IMR-90 (cell line): ENCODE measurements around the gene CASZ1. TPM values are rescaled to one million over a fixed set of nuclear protein-coding genes. Genes with fewer than 3 reads are reported as not detected.

ENCODE experiments used
- ATAC-seq: fragments of 200-7000 bp; cut with Tn5 transposase; 2 replicates; pipeline ENCODE4 v1.9.1; 2020; ENCODE audit warnings: low read depth, mild to moderate bottlenecking, moderate library complexity
- BruUV-seq: library from RNA; stranded (reverse); fragments of 400-500 nt; replicated peaks from 2 replicates; lab custom pipeline; 2021; lab: Mats Ljungman, UMichigan
- CTCF ChIA-PET: fragments of 300-600 bp; formaldehyde crosslinking; extraction: SDS; loops from one replicate; lab custom pipeline; 2021; ENCODE audit warnings: antibody characterized with exemption; lab: Yijun Ruan, JAX
- POLR2A ChIA-PET: fragments of 300-600 bp; sonication (Branson Sonifier 250); formaldehyde crosslinking; loops from one replicate; lab custom pipeline; 2022; ENCODE audit warnings: antibody characterized with exemption; ENCODE audit not compliant: unreplicated experiment; lab: Charles Lee
- DNase-seq: peaks from one replicate; pipeline ENCODE4 v3.0.0; 2013
- H2AFZ ChIP-seq: replicated peaks from 2 replicates; pipeline ENCODE3; 2013; ENCODE audit warnings: low read length, mild to moderate bottlenecking; ENCODE audit not compliant: poor library complexity
- H2AK5ac ChIP-seq: 2 replicates; pipeline ENCODE4 v1.6.1; 2013; ENCODE audit warnings: low read depth, low read length, inconsistent platforms
- H2AK9ac ChIP-seq: replicated peaks from 2 replicates; pipeline ENCODE3; 2013; ENCODE audit warnings: mild to moderate bottlenecking, low read depth, low read length, moderate library complexity; ENCODE audit not compliant: poor library complexity
- H2BK120ac ChIP-seq: 2 replicates; pipeline ENCODE4 v1.6.1; 2013; ENCODE audit warnings: low read depth, low read length, inconsistent platforms
- H2BK15ac ChIP-seq: 3 replicates; pipeline ENCODE4 v1.6.1; 2013; ENCODE audit warnings: low read depth, low read length, inconsistent platforms
- H2BK20ac ChIP-seq: 2 replicates; pipeline ENCODE4 v1.6.1; 2013; ENCODE audit warnings: low read depth, mild to moderate bottlenecking, inconsistent platforms, low read length, moderate library complexity
- H2BK5ac ChIP-seq: 2 replicates; pipeline ENCODE4 v1.6.1; 2013; ENCODE audit warnings: mild to moderate bottlenecking, low read depth, low read length, inconsistent platforms; ENCODE audit not compliant: poor library complexity, severe bottlenecking
- H3K14ac ChIP-seq: replicated peaks from 2 replicates; pipeline ENCODE4 v1.6.1; 2013; ENCODE audit warnings: low read depth, low read length, inconsistent platforms
- H3K18ac ChIP-seq: 2 replicates; pipeline ENCODE4 v1.6.1; 2013; ENCODE audit warnings: low read depth, low read length, control low read depth
- H3K23ac ChIP-seq: 2 replicates; pipeline ENCODE4 v1.6.1; 2013; ENCODE audit warnings: low read depth, low read length, inconsistent platforms
- H3K27ac ChIP-seq: 2 replicates; pipeline ENCODE4 v1.5.1; 2013; ENCODE audit warnings: mild to moderate bottlenecking, control low read depth, low read length; ENCODE audit not compliant: insufficient read depth
- H3K27me3 ChIP-seq: 2 replicates; pipeline ENCODE4 v1.6.1; 2013; ENCODE audit warnings: low read length; ENCODE audit not compliant: control insufficient read depth, insufficient read depth
- H3K36me3 ChIP-seq: 2 replicates; pipeline ENCODE4 v1.6.1; 2013; ENCODE audit warnings: low read length, mixed read lengths; ENCODE audit not compliant: control insufficient read depth, insufficient read depth
- H3K4ac ChIP-seq: 2 replicates; pipeline ENCODE4 v1.6.1; 2013; ENCODE audit warnings: low read depth, low read length, inconsistent platforms
- H3K4me1 ChIP-seq: 2 replicates; pipeline ENCODE4 v1.6.1; 2013; ENCODE audit warnings: low read length, mixed read lengths; ENCODE audit not compliant: control insufficient read depth, insufficient read depth
- H3K4me2 ChIP-seq: 2 replicates; pipeline ENCODE4 v1.6.1; 2013; ENCODE audit warnings: low read depth, mild to moderate bottlenecking, control low read depth, low read length, moderate library complexity
- H3K4me3 ChIP-seq: 2 replicates; pipeline ENCODE4 v1.5.1; 2013; ENCODE audit warnings: low read depth, mild to moderate bottlenecking, control low read depth, low read length, moderate library complexity; ENCODE audit not compliant: insufficient read depth
- H3K56ac ChIP-seq: 2 replicates; pipeline ENCODE4 v1.6.1; 2013; ENCODE audit warnings: low read length, inconsistent platforms; ENCODE audit not compliant: insufficient read depth; ENCODE audit errors: extremely low read depth
- H3K79me1 ChIP-seq, 2 experiments: 2 replicates each; pipeline ENCODE4 v1.6.1; 2013; ENCODE audit warnings: low read length in 2 of 2, inconsistent platforms in 1 of 2, low read depth in 1 of 2
- H3K9ac ChIP-seq: 2 replicates; pipeline ENCODE4 v1.6.1; 2013; ENCODE audit warnings: low read depth, low read length, control low read depth
- H3K9me1 ChIP-seq: 2 replicates; pipeline ENCODE4 v1.6.1; 2013; ENCODE audit warnings: low read length, inconsistent platforms; ENCODE audit not compliant: insufficient read depth
- H3K9me3 ChIP-seq: 2 replicates; pipeline ENCODE4 v1.6.1; 2013; ENCODE audit warnings: low read length; ENCODE audit not compliant: control insufficient read depth, insufficient read depth
- H4K20me1 ChIP-seq: 2 replicates; pipeline ENCODE4 v1.6.1; 2013; ENCODE audit warnings: low read length, inconsistent platforms; ENCODE audit not compliant: insufficient read depth
- H4K5ac ChIP-seq: 2 replicates; pipeline ENCODE4 v1.6.1; 2013; ENCODE audit warnings: mild to moderate bottlenecking, low read depth, low read length, control low read depth
- H4K8ac ChIP-seq, 2 experiments: 2 replicates each; pipeline ENCODE4 v1.6.1; 2013; ENCODE audit warnings: low read depth in 2 of 2, low read length in 2 of 2, control low read depth in 1 of 2, inconsistent platforms in 1 of 2
- H4K91ac ChIP-seq: 2 replicates; pipeline ENCODE4 v1.6.1; 2013; ENCODE audit warnings: low read depth, low read length, inconsistent platforms; ENCODE audit not compliant: insufficient read depth
- BHLHE40 ChIP-seq: fragments of 150-350 bp; IDR thresholded peaks from 2 replicates; pipeline ENCODE4 v1.6.1; 2016; ENCODE audit warnings: mild to moderate bottlenecking, low read depth, low read length
- CEBPB ChIP-seq: IDR thresholded peaks from 2 replicates; pipeline ENCODE4 v1.6.1; 2012; ENCODE audit warnings: low read depth, low read length, improper control_type of control experiment
- CHD1 ChIP-seq: IDR thresholded peaks from 2 replicates; pipeline ENCODE4 v1.6.1; 2012; ENCODE audit warnings: low read depth, low read length, improper control_type of control experiment
- CTCF ChIP-seq: conservative IDR thresholded peaks from 2 replicates; pipeline ENCODE4 v1.5.1; 2012; ENCODE audit warnings: mild to moderate bottlenecking, low read depth, low read length, improper control_type of control experiment
- ELK1 ChIP-seq: fragments of 150-350 bp; IDR thresholded peaks from 2 replicates; pipeline ENCODE4 v1.6.1; 2016; ENCODE audit warnings: low read depth, mild to moderate bottlenecking, low read length, moderate library complexity, borderline replicate concordance
- RCOR1 ChIP-seq: IDR thresholded peaks from 2 replicates; pipeline ENCODE4 v1.6.1; 2012; ENCODE audit warnings: mild to moderate bottlenecking, low read length, improper control_type of control experiment; ENCODE audit not compliant: insufficient replicate concordance
- WGBS, 2 experiments: methylation state at CpG; one replicate each; pipeline versions ENCODE4 v1.1.5 to v1.1.7; 2013; ENCODE audit warnings: missing lambda C conversion rate in 2 of 2; ENCODE audit not compliant: insufficient read length in 1 of 2; ENCODE audit errors: extremely low coverage in 2 of 2; 5-methylcytosine and 5-hydroxymethylcytosine counted together
- dilution Hi-C: fragments of 300-500 bp; cut with HindIII; formaldehyde crosslinking; loops from one replicate; pipeline ENCODE4 v1.14.3; 2018; ENCODE audit warnings: low sequenced_read_pairs; ENCODE audit not compliant: unreplicated experiment
- in situ Hi-C: fragments of 300-500 bp; cut with MboI; formaldehyde crosslinking; loops from 3 replicates; pipeline ENCODE4 v1.14.3; 2019; ENCODE audit warnings: low sequenced_read_pairs, inconsistent platforms, mixed read lengths
- intact Hi-C: fragments of 100-400 bp; cut with micrococcal nuclease; formaldehyde crosslinking; loops from 2 replicates; pipeline ENCODE4 v1.10.0; 2022
- polyA plus RNA-seq, 3 experiments: library from polyadenylated mRNA; depleted of rRNA; stranded (reverse); fragments of >200 nt; gene quantifications; 2 replicates each; pipeline ENCODE4 v1.2.3, GENCODE V29; 2012; ENCODE audit warnings: low replicate concordance in 1 of 3
- total RNA-seq: library from RNA; depleted of rRNA; stranded (reverse); fragments of >200 nt; gene quantifications from 2 replicates; pipeline ENCODE4 v1.2.3, GENCODE V29; 2012

The CASZ1 gene
- total and polyA plus RNA-seq, 2 of the 4 experiments (the other 2 are of a cell fraction) = 0.18 to 0.24 TPM

GRCh38 chr1:10740123-10740522 is 56.3 kb downstream of the CASZ1 start:
- H2BK5ac ChIP-seq = no peak overlapping the region
- H3K56ac ChIP-seq = no peak overlapping the region
- no peak overlapping the region for H3K4ac ChIP-seq
- peaks cover 53% of the 10 kb centered on the region for H3K27me3 ChIP-seq
- no peak overlapping the region for H2AK5ac ChIP-seq
- H3K27ac ChIP-seq = no peak overlapping the region
- in situ Hi-C loops (no loop called here), dilution Hi-C loops (no loop called here), intact Hi-C loops (no loop called here)
- no peaks in the 10 kb centered on the region for H3K4me1 ChIP-seq
- no peak overlapping the region for H2AFZ ChIP-seq
- H4K8ac ChIP-seq = no peak overlapping the region
- no peak overlapping the region for H2BK20ac ChIP-seq
- no peak overlapping the region for H3K4me3 ChIP-seq
- ChIA-PET POLR2A (no interaction called here), CTCF (no interaction called here)
- H4K91ac ChIP-seq = no peak overlapping the region
- no peak overlapping the region for H3K23ac ChIP-seq
- no peak overlapping the region for H3K18ac ChIP-seq
- no peak for DNase-seq
- no peak overlapping the region for H2BK120ac ChIP-seq
- TF ChIP-seq CHD1 (no peak), RCOR1 (no peak), ELK1 (no peak), BHLHE40 (no peak), CEBPB (no peak), CTCF (no peak)
- H3K79me1 ChIP-seq = no peaks in the 10 kb centered on the region
- no peak for ATAC-seq
- 87% methylated on average over 3 of the region's 6 CpGs; no CpG with 5 or more reads in 1 of the 2 experiments for WGBS, 2 experiments
- H3K9me3 ChIP-seq = no peaks in the 10 kb centered on the region
- no peaks in the 10 kb centered on the region for H3K9me1 ChIP-seq
- no peaks in the 10 kb centered on the region for H4K20me1 ChIP-seq
- no peaks in the 10 kb centered on the region for H3K36me3 ChIP-seq
- no peak overlapping the region for H4K5ac ChIP-seq
- H2AK9ac ChIP-seq = no peak overlapping the region
- no peak overlapping the region for H3K4me2 ChIP-seq
- no peak overlapping the region for H3K9ac ChIP-seq
- BruUV-seq = no TSS peak
- no peak overlapping the region for H2BK15ac ChIP-seq
- no peak overlapping the region for H3K14ac ChIP-seq
